IMR-90 (cell line): ENCODE results near the gene UBQLN1. TPM values are rescaled to one million over a fixed set of nuclear protein-coding genes. Genes with fewer than 3 reads are reported as not detected.

ENCODE experiments used
- ATAC-seq: fragments of 200-7000 bp; cut with Tn5 transposase; 2 replicates; pipeline ENCODE4 v1.9.1; 2020; ENCODE audit warnings: low read depth, mild to moderate bottlenecking, moderate library complexity
- BruUV-seq: library from RNA; stranded (reverse); fragments of 400-500 nt; replicated peaks from 2 replicates; lab custom pipeline; 2021; lab: Mats Ljungman, UMichigan
- CTCF ChIA-PET: fragments of 300-600 bp; formaldehyde crosslinking; extraction: SDS; loops from one replicate; lab custom pipeline; 2021; ENCODE audit warnings: antibody characterized with exemption; lab: Yijun Ruan, JAX
- POLR2A ChIA-PET: fragments of 300-600 bp; sonication (Branson Sonifier 250); formaldehyde crosslinking; loops from one replicate; lab custom pipeline; 2022; ENCODE audit warnings: antibody characterized with exemption; ENCODE audit not compliant: unreplicated experiment; lab: Charles Lee
- DNase-seq: peaks from one replicate; pipeline ENCODE4 v3.0.0; 2013
- H2AFZ ChIP-seq: replicated peaks from 2 replicates; pipeline ENCODE3; 2013; ENCODE audit warnings: low read length, mild to moderate bottlenecking; ENCODE audit not compliant: poor library complexity
- H2AK5ac ChIP-seq: 2 replicates; pipeline ENCODE4 v1.6.1; 2013; ENCODE audit warnings: low read depth, low read length, inconsistent platforms
- H2AK9ac ChIP-seq: replicated peaks from 2 replicates; pipeline ENCODE3; 2013; ENCODE audit warnings: mild to moderate bottlenecking, low read depth, low read length, moderate library complexity; ENCODE audit not compliant: poor library complexity
- H2BK120ac ChIP-seq: 2 replicates; pipeline ENCODE4 v1.6.1; 2013; ENCODE audit warnings: low read depth, low read length, inconsistent platforms
- H2BK15ac ChIP-seq: 3 replicates; pipeline ENCODE4 v1.6.1; 2013; ENCODE audit warnings: low read depth, low read length, inconsistent platforms
- H2BK20ac ChIP-seq: 2 replicates; pipeline ENCODE4 v1.6.1; 2013; ENCODE audit warnings: low read depth, mild to moderate bottlenecking, inconsistent platforms, low read length, moderate library complexity
- H2BK5ac ChIP-seq: 2 replicates; pipeline ENCODE4 v1.6.1; 2013; ENCODE audit warnings: mild to moderate bottlenecking, low read depth, low read length, inconsistent platforms; ENCODE audit not compliant: poor library complexity, severe bottlenecking
- H3K14ac ChIP-seq: replicated peaks from 2 replicates; pipeline ENCODE4 v1.6.1; 2013; ENCODE audit warnings: low read depth, low read length, inconsistent platforms
- H3K18ac ChIP-seq: 2 replicates; pipeline ENCODE4 v1.6.1; 2013; ENCODE audit warnings: low read depth, low read length, control low read depth
- H3K23ac ChIP-seq: 2 replicates; pipeline ENCODE4 v1.6.1; 2013; ENCODE audit warnings: low read depth, low read length, inconsistent platforms
- H3K27ac ChIP-seq: 2 replicates; pipeline ENCODE4 v1.5.1; 2013; ENCODE audit warnings: mild to moderate bottlenecking, control low read depth, low read length; ENCODE audit not compliant: insufficient read depth
- H3K27me3 ChIP-seq: 2 replicates; pipeline ENCODE4 v1.6.1; 2013; ENCODE audit warnings: low read length; ENCODE audit not compliant: control insufficient read depth, insufficient read depth
- H3K36me3 ChIP-seq: 2 replicates; pipeline ENCODE4 v1.6.1; 2013; ENCODE audit warnings: low read length, mixed read lengths; ENCODE audit not compliant: control insufficient read depth, insufficient read depth
- H3K4ac ChIP-seq: 2 replicates; pipeline ENCODE4 v1.6.1; 2013; ENCODE audit warnings: low read depth, low read length, inconsistent platforms
- H3K4me1 ChIP-seq: 2 replicates; pipeline ENCODE4 v1.6.1; 2013; ENCODE audit warnings: low read length, mixed read lengths; ENCODE audit not compliant: control insufficient read depth, insufficient read depth
- H3K4me2 ChIP-seq: 2 replicates; pipeline ENCODE4 v1.6.1; 2013; ENCODE audit warnings: low read depth, mild to moderate bottlenecking, control low read depth, low read length, moderate library complexity
- H3K4me3 ChIP-seq: 2 replicates; pipeline ENCODE4 v1.5.1; 2013; ENCODE audit warnings: low read depth, mild to moderate bottlenecking, control low read depth, low read length, moderate library complexity; ENCODE audit not compliant: insufficient read depth
- H3K56ac ChIP-seq: 2 replicates; pipeline ENCODE4 v1.6.1; 2013; ENCODE audit warnings: low read length, inconsistent platforms; ENCODE audit not compliant: insufficient read depth; ENCODE audit errors: extremely low read depth
- H3K79me1 ChIP-seq, 2 experiments: 2 replicates each; pipeline ENCODE4 v1.6.1; 2013; ENCODE audit warnings: low read length in 2 of 2, inconsistent platforms in 1 of 2, low read depth in 1 of 2
- H3K9ac ChIP-seq: 2 replicates; pipeline ENCODE4 v1.6.1; 2013; ENCODE audit warnings: low read depth, low read length, control low read depth
- H3K9me1 ChIP-seq: 2 replicates; pipeline ENCODE4 v1.6.1; 2013; ENCODE audit warnings: low read length, inconsistent platforms; ENCODE audit not compliant: insufficient read depth
- H3K9me3 ChIP-seq: 2 replicates; pipeline ENCODE4 v1.6.1; 2013; ENCODE audit warnings: low read length; ENCODE audit not compliant: control insufficient read depth, insufficient read depth
- H4K20me1 ChIP-seq: 2 replicates; pipeline ENCODE4 v1.6.1; 2013; ENCODE audit warnings: low read length, inconsistent platforms; ENCODE audit not compliant: insufficient read depth
- H4K5ac ChIP-seq: 2 replicates; pipeline ENCODE4 v1.6.1; 2013; ENCODE audit warnings: mild to moderate bottlenecking, low read depth, low read length, control low read depth
- H4K8ac ChIP-seq, 2 experiments: 2 replicates each; pipeline ENCODE4 v1.6.1; 2013; ENCODE audit warnings: low read depth in 2 of 2, low read length in 2 of 2, control low read depth in 1 of 2, inconsistent platforms in 1 of 2
- H4K91ac ChIP-seq: 2 replicates; pipeline ENCODE4 v1.6.1; 2013; ENCODE audit warnings: low read depth, low read length, inconsistent platforms; ENCODE audit not compliant: insufficient read depth
- BHLHE40 ChIP-seq: fragments of 150-350 bp; IDR thresholded peaks from 2 replicates; pipeline ENCODE4 v1.6.1; 2016; ENCODE audit warnings: mild to moderate bottlenecking, low read depth, low read length
- CHD1 ChIP-seq: IDR thresholded peaks from 2 replicates; pipeline ENCODE4 v1.6.1; 2012; ENCODE audit warnings: low read depth, low read length, improper control_type of control experiment
- CTCF ChIP-seq: conservative IDR thresholded peaks from 2 replicates; pipeline ENCODE4 v1.5.1; 2012; ENCODE audit warnings: mild to moderate bottlenecking, low read depth, low read length, improper control_type of control experiment
- ELK1 ChIP-seq: fragments of 150-350 bp; IDR thresholded peaks from 2 replicates; pipeline ENCODE4 v1.6.1; 2016; ENCODE audit warnings: low read depth, mild to moderate bottlenecking, low read length, moderate library complexity, borderline replicate concordance
- MAFK ChIP-seq: IDR thresholded peaks from 2 replicates; pipeline ENCODE4 v1.6.1; 2012; ENCODE audit warnings: low read depth, low read length, improper control_type of control experiment
- MAZ ChIP-seq: IDR thresholded peaks from 2 replicates; pipeline ENCODE4 v1.6.1; 2012; ENCODE audit warnings: low read depth, mild to moderate bottlenecking, low read length, improper control_type of control experiment, moderate library complexity, borderline replicate concordance
- MXI1 ChIP-seq: IDR thresholded peaks from 2 replicates; pipeline ENCODE4 v1.6.1; 2012; ENCODE audit warnings: low read depth, mild to moderate bottlenecking, low read length, moderate library complexity, borderline replicate concordance
- NFE2L2 ChIP-seq: fragments of 150-350 bp; IDR thresholded peaks from 2 replicates; pipeline ENCODE4 v1.6.1; 2016; ENCODE audit warnings: low read depth, mild to moderate bottlenecking, low read length
- RCOR1 ChIP-seq: IDR thresholded peaks from 2 replicates; pipeline ENCODE4 v1.6.1; 2012; ENCODE audit warnings: mild to moderate bottlenecking, low read length, improper control_type of control experiment; ENCODE audit not compliant: insufficient replicate concordance
- RFX5 ChIP-seq: IDR thresholded peaks from 2 replicates; pipeline ENCODE4 v1.8.0; 2012; ENCODE audit warnings: low read depth, mild to moderate bottlenecking, low read length, moderate library complexity
- USF2 ChIP-seq: fragments of 150-350 bp; IDR thresholded peaks from 2 replicates; pipeline ENCODE4 v1.6.1; 2017; ENCODE audit warnings: mild to moderate bottlenecking, antibody characterized with exemption, low read length, low read depth
- WGBS, 2 experiments: methylation state at CpG; one replicate each; pipeline versions ENCODE4 v1.1.5 to v1.1.7; 2013; ENCODE audit warnings: missing lambda C conversion rate in 2 of 2; ENCODE audit not compliant: insufficient read length in 1 of 2; ENCODE audit errors: extremely low coverage in 2 of 2; 5-methylcytosine and 5-hydroxymethylcytosine counted together
- dilution Hi-C: fragments of 300-500 bp; cut with HindIII; formaldehyde crosslinking; loops from one replicate; pipeline ENCODE4 v1.14.3; 2018; ENCODE audit warnings: low sequenced_read_pairs; ENCODE audit not compliant: unreplicated experiment
- in situ Hi-C: fragments of 300-500 bp; cut with MboI; formaldehyde crosslinking; loops from 3 replicates; pipeline ENCODE4 v1.14.3; 2019; ENCODE audit warnings: low sequenced_read_pairs, inconsistent platforms, mixed read lengths
- intact Hi-C: fragments of 100-400 bp; cut with micrococcal nuclease; formaldehyde crosslinking; loops from 2 replicates; pipeline ENCODE4 v1.10.0; 2022
- polyA plus RNA-seq, 3 experiments: library from polyadenylated mRNA; depleted of rRNA; stranded (reverse); fragments of >200 nt; gene quantifications; 2 replicates each; pipeline ENCODE4 v1.2.3, GENCODE V29; 2012; ENCODE audit warnings: low replicate concordance in 1 of 3
- total RNA-seq: library from RNA; depleted of rRNA; stranded (reverse); fragments of >200 nt; gene quantifications from 2 replicates; pipeline ENCODE4 v1.2.3, GENCODE V29; 2012

The UBQLN1 gene
- total and polyA plus RNA-seq, 2 of the 4 experiments (the other 2 are of a cell fraction), result 74.3 to 164 TPM

- no peak overlapping the region for H3K23ac ChIP-seq
- no peak overlapping the region for H4K91ac ChIP-seq
- no peak overlapping the region for H2BK20ac ChIP-seq
- DNase-seq (no peak), ATAC-seq (no peak)
- H3K27ac ChIP-seq, result no peak overlapping the region
- H3K56ac ChIP-seq, result no peak overlapping the region
- in situ Hi-C loops (no loop called here), intact Hi-C loops (no loop called here), dilution Hi-C loops (no loop called here)
- no peaks in the 10 kb centered on the region for H3K4me1 ChIP-seq
- H3K36me3 ChIP-seq, result peaks cover 31% of the 10 kb centered on the region
- TF ChIP-seq MAFK (no peak), CTCF (no peak), RFX5 (no peak), BHLHE40 (no peak), RCOR1 (no peak), ELK1 (no peak), USF2 (no peak), MAZ (no peak), CHD1 (no peak), NFE2L2 (no peak), MXI1 (no peak)
- no peak overlapping the region for H2AK9ac ChIP-seq
- H3K9ac ChIP-seq, result no peak overlapping the region
- no peak overlapping the region for H4K8ac ChIP-seq
- no peak overlapping the region for H2BK120ac ChIP-seq
- no peak overlapping the region for H2AFZ ChIP-seq
- H2BK15ac ChIP-seq, result no peak overlapping the region
- H2AK5ac ChIP-seq, result no peak overlapping the region
- ChIA-PET POLR2A (no interaction called here), CTCF (no interaction called here)
- H3K27me3 ChIP-seq, result no peaks in the 10 kb centered on the region
- H3K14ac ChIP-seq, result no peak overlapping the region
- no peaks in the 10 kb centered on the region for H3K9me3 ChIP-seq
- H3K79me1 ChIP-seq, result peaks cover 19 to 29% of the 10 kb centered on the region in 2 experiments; a peak in 3 of 4 replicates
- no CpG with 5 or more reads among the region's 1 CpG for WGBS, 2 experiments
- no peak overlapping the region for H4K5ac ChIP-seq
- H3K4me3 ChIP-seq, result no peak overlapping the region
- no peaks in the 10 kb centered on the region for H3K9me1 ChIP-seq
- no peak overlapping the region for H3K4ac ChIP-seq
- no peak overlapping the region for H3K18ac ChIP-seq
- H4K20me1 ChIP-seq, result 0 out of 2 replicates have a peak, but pooled peaks cover under 1% of the 10 kb centered on the region
- H2BK5ac ChIP-seq, result no peak overlapping the region
- no TSS peak for BruUV-seq
- H3K4me2 ChIP-seq, result no peak overlapping the region
These were observed 52.3 kb downstream of the UBQLN1 start for GRCh38 chr9:83655433-83655832.
